LNCAP (cell line): ENCODE measurements around the gene LRRC43.

Source experiments
- TF ChIP-seq, protein P1 (sequence below): fragments of 450-650 bp; IDR thresholded peaks from 2 replicates; pipeline ENCODE4 v1.5.1; 2017; ENCODE audit warnings: mild to moderate bottlenecking

Gene LRRC43

GRCh38 chr12:122147514-122148290 lies 35.2 kb upstream of the LRRC43 start:
- TF ChIP-seq, protein P1, sequence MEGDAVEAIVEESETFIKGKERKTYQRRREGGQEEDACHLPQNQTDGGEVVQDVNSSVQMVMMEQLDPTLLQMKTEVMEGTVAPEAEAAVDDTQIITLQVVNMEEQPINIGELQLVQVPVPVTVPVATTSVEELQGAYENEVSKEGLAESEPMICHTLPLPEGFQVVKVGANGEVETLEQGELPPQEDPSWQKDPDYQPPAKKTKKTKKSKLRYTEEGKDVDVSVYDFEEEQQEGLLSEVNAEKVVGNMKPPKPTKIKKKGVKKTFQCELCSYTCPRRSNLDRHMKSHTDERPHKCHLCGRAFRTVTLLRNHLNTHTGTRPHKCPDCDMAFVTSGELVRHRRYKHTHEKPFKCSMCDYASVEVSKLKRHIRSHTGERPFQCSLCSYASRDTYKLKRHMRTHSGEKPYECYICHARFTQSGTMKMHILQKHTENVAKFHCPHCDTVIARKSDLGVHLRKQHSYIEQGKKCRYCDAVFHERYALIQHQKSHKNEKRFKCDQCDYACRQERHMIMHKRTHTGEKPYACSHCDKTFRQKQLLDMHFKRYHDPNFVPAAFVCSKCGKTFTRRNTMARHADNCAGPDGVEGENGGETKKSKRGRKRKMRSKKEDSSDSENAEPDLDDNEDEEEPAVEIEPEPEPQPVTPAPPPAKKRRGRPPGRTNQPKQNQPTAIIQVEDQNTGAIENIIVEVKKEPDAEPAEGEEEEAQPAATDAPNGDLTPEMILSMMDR: no peak

GRCh38 chr12:122148657-122149056 lies 34.3 kb upstream of the LRRC43 start:
- TF ChIP-seq, protein P1: no peak

DNA sequence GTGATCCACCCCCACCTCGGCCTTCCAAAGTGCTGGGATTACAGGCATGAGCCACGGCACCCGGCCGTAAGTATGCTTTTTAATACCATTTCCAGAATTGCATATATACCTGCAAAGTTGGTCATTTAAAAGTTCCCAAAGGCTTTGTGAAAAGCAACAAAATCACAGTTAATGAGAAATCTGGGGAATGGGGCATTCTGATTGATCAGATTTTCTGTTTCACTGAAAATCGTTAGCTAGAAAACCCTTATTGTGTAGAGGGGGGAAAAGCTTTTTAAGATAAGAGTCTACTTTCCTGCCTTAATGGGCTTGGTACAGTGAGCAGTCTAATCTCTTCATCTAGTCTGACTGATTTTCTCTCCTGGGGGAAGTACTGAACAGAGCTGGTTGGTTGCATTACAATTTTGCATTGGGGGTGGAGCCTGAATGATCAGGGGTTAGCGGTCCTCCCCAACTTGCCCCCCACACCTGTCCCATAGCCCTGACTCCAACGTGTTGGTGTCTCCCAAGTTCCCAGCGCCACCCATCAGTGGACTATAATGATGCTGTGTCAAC lies 32.7 kb upstream of the LRRC43 start:
- TF ChIP-seq, protein P1: no peak

- TF ChIP-seq, protein P1: no peak
These were observed 30.2 kb upstream of the LRRC43 start for GRCh38 chr12:122152754-122153153.

GRCh38 chr12:122155705-122156104 lies 27.2 kb upstream of the LRRC43 start:
- TF ChIP-seq, protein P1: no peak

- TF ChIP-seq, protein P1: no peak
These were observed 24.1 kb upstream of the LRRC43 start for GRCh38 chr12:122158700-122159285.

DNA sequence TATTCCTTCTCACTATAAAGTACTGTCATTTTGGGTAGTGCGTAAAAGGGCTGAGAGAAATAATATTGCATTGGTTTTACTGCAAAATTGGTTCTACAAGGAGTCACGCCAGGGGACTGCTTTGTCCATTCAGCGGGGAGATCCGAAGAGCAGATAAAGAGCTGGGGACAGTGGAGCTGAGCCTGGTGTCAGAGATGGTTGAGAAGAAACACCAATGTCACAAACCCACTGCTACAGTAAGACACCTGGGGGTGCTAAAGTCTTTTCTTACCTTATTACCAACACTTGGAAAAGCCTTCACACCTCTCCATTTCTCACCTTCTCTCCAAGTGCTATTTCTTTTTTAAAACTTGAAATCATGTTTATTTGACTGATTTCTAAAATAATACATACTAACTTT lies 23.0 kb upstream of the LRRC43 start:
- TF ChIP-seq, protein P1: no peak
